Measurements from ENCODE around the gene DRD1.
A peak's percentile ranks its signal among the peaks of the same experiment; 100 is the strongest.

GRCh38 chr5:175464942-175465233 is 20.9 kb upstream of the DRD1 start:
- peak; percentile 49 for TF ChIP-seq CTCF (IDR thresholded peaks at IDR 0.05)
- TF ChIP-seq POLR2AphosphoS5 (IDR thresholded peaks at IDR 0.05; ENCODE audit: low read depth, low read length) = no peak
- TF ChIP-seq SIN3A (IDR thresholded peaks at IDR 0.05; ENCODE audit: borderline replicate concordance, insufficient read depth, low read depth, low read length) = no peak
- no peak for TF ChIP-seq REST (IDR thresholded peaks at IDR 0.05; ENCODE audit: insufficient read depth in 1 of 2, low read depth in 2 of 2, low read length in 1 of 2)
